OCI-M2 (cell line): Measurements from ENCODE around the gene RIOK2.

Experiments used
- DNase-seq: peaks from one replicate; lab custom pipeline; 2025; ENCODE audit not compliant: unreplicated experiment; lab: John Stamatoyannopoulos, UW

Gene RIOK2

GRCh38 chr5:97127727-97128126 is 55.3 kb downstream of the RIOK2 start:
- DNase-seq, result no peak

DNA sequence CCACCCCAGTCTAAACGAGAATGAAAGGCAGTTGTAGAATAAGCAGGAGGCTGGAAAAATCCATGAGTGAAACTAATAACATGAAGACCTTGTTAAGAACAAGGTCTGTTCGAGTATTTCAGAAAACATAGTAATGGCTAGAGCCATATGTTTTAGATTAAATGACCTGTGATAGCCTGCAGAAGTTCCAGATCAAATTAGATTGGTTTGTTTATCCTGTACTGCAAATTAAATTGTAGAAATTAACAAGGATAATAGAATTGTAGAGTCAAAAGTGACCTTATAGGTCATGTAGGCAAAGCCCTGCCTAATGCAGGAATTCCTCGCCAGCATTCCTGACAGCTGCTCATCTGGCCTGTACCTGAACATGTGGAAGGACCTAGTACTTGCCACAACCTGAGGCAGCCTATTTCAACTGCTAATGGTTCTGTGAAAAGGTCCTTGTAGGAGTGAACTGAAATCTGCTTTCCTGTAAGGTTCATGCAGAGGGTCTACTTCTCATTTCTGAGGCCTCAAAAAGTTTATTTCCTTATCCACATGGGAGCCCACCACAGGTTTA is 57.8 kb downstream of the RIOK2 start:
- no peak for DNase-seq

- DNase-seq, result no peak
These were observed 58.7 kb downstream of the RIOK2 start for GRCh38 chr5:97124335-97124734.

DNA sequence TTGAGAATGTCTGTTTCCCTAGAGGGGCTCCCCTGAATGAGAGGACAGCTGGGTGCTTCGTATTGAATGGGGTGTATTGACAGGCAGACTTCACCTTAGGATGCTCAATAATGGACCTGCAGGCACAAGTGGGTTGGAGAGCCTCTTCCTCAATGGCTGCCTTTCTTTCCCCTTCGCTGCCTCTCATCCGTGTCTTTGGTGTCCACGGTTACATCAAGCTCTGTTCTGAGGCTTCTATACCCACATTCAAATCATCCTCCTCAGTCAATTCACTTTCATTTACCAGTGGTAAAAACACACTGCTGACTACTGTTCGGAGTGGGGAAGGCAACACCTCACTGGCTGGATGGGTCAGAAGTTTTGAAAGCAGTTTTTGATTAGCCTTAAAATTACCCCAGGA is 61.2 kb downstream of the RIOK2 start:
- no peak for DNase-seq

DNA sequence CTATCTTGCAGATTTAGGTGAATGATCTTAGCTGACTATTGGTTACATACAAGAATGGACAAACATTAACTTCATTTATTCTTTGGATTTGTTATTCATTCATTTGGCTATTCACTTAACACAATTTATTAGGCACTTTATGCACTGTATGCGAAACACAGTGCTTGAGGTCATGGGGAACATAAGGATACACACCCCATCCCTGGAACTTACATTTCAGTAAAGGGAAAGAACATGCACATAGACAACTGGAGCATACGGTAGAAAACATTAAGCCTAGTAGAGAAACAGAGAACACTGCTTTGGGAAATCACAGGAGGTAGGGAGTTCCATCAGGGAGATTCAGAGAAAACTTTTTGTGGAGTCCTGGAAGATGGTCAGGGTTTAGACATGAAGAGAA is 62.9 kb downstream of the RIOK2 start:
- DNase-seq, result no peak

GRCh38 chr5:97119007-97119390 is 64.0 kb downstream of the RIOK2 start:
- DNase-seq, result no peak

GRCh38 chr5:97118261-97119006 is 64.6 kb downstream of the RIOK2 start:
- no peak for DNase-seq

GRCh38 chr5:97115932-97116331 is 67.1 kb downstream of the RIOK2 start:
- DNase-seq, result no peak

GRCh38 chr5:97112230-97112629 is 70.8 kb downstream of the RIOK2 start:
- DNase-seq, result no peak

GRCh38 chr5:97111616-97112015 is 71.4 kb downstream of the RIOK2 start:
- DNase-seq, result no peak

DNA sequence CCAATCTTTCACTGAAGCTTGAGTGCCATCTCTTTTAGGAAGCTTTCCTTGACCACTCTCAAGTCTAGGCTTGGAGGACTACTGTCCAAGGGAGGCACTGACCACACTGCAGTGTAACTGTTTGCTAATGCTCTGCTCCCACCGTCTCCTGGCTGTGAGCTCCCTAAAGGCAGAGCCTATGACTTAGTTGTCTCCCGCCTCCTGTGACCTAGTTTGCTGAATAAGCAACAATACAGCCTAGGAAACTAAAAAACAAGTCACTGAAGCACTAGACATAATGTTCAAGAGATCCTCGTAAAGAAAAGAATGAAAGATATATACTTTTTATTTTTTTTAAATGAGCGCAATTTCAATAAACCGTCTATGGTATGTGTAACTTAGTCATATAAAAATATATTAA is 72.0 kb downstream of the RIOK2 start:
- no peak for DNase-seq
